DOHH2 (cell line): ENCODE data around the gene ACTR2.

Experiments
- EZH2phosphoT487 ChIP-seq: fragments of 200-600 bp; sonication (generic); IDR thresholded peaks from 2 replicates; pipeline ENCODE4 v1.6.1; 2017; ENCODE audit warnings: borderline replicate concordance, mild to moderate bottlenecking, antibody characterized with exemption, low read length, moderate library complexity, mixed read lengths
- TF ChIP-seq, protein P1 (sequence below): fragments of 200-600 bp; sonication (generic); IDR thresholded peaks from one replicate; pipeline ENCODE4 v1.5.1; 2014; ENCODE audit warnings: antibody characterized with exemption, mild to moderate bottlenecking, low read depth, low read length; ENCODE audit not compliant: poor library complexity, severe bottlenecking

DNA sequence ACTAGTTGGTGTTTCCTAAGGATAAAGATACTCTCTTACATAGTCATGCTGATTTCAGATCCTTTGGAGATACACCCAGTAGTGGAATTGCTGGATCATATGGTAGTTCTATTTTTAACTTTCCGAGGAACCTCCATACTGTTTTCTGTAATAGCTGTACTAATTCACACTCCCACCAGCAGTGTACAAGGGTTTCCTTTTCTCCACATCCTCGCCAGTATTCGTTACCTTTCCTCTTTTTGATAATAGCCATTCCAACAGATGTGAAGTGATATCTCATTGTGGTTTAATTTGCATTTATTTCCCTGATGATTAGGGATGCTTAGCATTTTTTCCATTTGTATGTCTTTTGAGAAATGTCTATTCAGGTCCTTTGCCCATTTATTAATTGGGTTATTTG lies 34.0 kb downstream of the ACTR2 start:
- TF ChIP-seq, protein P1, sequence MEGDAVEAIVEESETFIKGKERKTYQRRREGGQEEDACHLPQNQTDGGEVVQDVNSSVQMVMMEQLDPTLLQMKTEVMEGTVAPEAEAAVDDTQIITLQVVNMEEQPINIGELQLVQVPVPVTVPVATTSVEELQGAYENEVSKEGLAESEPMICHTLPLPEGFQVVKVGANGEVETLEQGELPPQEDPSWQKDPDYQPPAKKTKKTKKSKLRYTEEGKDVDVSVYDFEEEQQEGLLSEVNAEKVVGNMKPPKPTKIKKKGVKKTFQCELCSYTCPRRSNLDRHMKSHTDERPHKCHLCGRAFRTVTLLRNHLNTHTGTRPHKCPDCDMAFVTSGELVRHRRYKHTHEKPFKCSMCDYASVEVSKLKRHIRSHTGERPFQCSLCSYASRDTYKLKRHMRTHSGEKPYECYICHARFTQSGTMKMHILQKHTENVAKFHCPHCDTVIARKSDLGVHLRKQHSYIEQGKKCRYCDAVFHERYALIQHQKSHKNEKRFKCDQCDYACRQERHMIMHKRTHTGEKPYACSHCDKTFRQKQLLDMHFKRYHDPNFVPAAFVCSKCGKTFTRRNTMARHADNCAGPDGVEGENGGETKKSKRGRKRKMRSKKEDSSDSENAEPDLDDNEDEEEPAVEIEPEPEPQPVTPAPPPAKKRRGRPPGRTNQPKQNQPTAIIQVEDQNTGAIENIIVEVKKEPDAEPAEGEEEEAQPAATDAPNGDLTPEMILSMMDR = no peak
- TF ChIP-seq EZH2phosphoT487 = no peak
